IMR-90 (cell line): ENCODE data around the gene ADGRL3.
"Not testable (repeated sequence)": the region's sequence is repeated elsewhere in the genome, so short reads cannot be mapped to it uniquely, and the experiment has no call there.

ENCODE experiments used
- CEBPB ChIP-seq: IDR thresholded peaks from 2 replicates; pipeline ENCODE4 v1.6.1; 2012; ENCODE audit warnings: low read depth, low read length, improper control_type of control experiment
- FOS ChIP-seq: fragments of 150-350 bp; IDR thresholded peaks from 2 replicates; pipeline ENCODE4 v1.6.1; 2016; ENCODE audit warnings: low read depth, low read length
- POLR2A ChIP-seq: IDR thresholded peaks from 2 replicates; pipeline ENCODE4 v1.6.1; 2012; ENCODE audit warnings: mild to moderate bottlenecking, low read depth, low read length
- RCOR1 ChIP-seq: IDR thresholded peaks from 2 replicates; pipeline ENCODE4 v1.6.1; 2012; ENCODE audit warnings: mild to moderate bottlenecking, low read length, improper control_type of control experiment; ENCODE audit not compliant: insufficient replicate concordance
- TF ChIP-seq, protein P1 (sequence below): conservative IDR thresholded peaks from 2 replicates; pipeline ENCODE4 v1.5.1; 2012; ENCODE audit warnings: mild to moderate bottlenecking, low read depth, low read length, improper control_type of control experiment
- TF ChIP-seq, protein P2 (sequence below): fragments of 150-350 bp; IDR thresholded peaks from 2 replicates; pipeline ENCODE4 v1.6.1; 2017; ENCODE audit warnings: mild to moderate bottlenecking, antibody characterized with exemption, low read length, low read depth

DNA sequence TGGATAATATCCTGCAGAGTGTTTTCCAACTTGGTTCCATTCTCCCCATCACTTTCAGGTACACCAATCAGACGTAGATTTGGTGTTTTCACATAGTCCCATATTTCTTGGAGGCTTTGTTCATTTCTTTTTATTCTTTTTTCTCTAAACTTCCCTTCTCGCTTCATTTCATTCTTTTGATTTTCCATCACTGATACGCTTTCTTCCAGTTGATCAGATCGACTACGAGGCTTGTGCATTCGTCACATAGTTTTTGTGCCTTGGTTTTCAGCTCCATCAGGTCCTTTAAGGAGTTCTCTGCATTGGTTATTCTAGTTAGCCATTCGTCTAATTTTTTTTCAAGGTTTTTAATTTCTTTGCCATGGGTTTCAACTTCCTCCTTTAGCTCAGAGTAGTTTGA lies 559.1 kb downstream of the ADGRL3 start:
- TF ChIP-seq CEBPB, FOS, RCOR1, POLR2A: not testable (repeated sequence)
- TF ChIP-seq, protein P1, sequence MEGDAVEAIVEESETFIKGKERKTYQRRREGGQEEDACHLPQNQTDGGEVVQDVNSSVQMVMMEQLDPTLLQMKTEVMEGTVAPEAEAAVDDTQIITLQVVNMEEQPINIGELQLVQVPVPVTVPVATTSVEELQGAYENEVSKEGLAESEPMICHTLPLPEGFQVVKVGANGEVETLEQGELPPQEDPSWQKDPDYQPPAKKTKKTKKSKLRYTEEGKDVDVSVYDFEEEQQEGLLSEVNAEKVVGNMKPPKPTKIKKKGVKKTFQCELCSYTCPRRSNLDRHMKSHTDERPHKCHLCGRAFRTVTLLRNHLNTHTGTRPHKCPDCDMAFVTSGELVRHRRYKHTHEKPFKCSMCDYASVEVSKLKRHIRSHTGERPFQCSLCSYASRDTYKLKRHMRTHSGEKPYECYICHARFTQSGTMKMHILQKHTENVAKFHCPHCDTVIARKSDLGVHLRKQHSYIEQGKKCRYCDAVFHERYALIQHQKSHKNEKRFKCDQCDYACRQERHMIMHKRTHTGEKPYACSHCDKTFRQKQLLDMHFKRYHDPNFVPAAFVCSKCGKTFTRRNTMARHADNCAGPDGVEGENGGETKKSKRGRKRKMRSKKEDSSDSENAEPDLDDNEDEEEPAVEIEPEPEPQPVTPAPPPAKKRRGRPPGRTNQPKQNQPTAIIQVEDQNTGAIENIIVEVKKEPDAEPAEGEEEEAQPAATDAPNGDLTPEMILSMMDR, result not testable (repeated sequence)
- TF ChIP-seq, protein P2, sequence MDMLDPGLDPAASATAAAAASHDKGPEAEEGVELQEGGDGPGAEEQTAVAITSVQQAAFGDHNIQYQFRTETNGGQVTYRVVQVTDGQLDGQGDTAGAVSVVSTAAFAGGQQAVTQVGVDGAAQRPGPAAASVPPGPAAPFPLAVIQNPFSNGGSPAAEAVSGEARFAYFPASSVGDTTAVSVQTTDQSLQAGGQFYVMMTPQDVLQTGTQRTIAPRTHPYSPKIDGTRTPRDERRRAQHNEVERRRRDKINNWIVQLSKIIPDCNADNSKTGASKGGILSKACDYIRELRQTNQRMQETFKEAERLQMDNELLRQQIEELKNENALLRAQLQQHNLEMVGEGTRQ, result not testable (repeated sequence)
